LoVo (cell line): ENCODE measurements around the gene FOXI3.

Source experiments
- DNase-seq: peaks from one replicate; pipeline ENCODE4 v3.0.0-alpha.2; 2016; ENCODE audit warnings: low spot score

The FOXI3 gene

DNA sequence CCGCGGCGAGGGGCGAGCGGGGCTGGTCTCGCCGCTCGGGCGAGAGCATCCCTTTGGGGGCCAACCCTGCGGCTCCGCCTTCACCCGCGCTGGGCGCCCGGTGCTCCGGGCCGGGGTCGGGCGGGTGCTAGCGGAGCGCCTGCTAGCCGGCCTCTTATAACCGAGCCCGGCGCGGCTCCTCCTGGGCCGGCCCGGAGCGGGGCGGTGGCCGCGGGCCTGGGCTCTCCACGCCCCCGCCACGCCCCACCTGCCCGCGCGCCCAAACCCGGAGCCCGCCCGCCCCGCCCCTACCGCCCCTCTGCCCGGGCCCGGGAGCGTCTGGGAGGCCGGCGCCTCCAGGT, at the start of gene FOXI3:
Gene FOXI3 (minus strand): TSS at position 129 of the 341 bp plus-strand sequence. CDS start 158 bp downstream, outside the sequence.
- DNase-seq, result no peak

DNA sequence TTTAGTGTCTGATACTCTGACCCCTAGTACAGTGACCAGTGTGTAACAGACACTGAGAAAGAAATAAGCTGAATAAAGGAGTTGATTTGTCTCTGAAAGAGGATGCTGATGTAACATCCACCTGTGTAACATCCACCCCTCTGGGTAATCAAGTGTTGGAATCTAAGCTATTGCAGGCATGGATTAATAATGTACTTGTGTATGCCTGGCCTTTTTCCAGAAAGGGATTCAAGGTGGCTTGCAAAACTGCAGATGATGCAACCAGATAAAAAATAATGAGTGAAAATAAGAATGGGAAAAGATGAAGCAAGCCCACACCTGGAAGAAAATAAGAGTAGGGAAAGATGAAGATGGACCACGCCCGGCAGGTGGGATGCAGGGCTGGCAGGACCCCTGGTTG, 48.2 kb upstream of the FOXI3 start:
- peak; percentile 23 for DNase-seq

- no peak for DNase-seq
Measured at GRCh38 chr2:88499204-88499603, 46.7 kb upstream of the FOXI3 start.

DNA sequence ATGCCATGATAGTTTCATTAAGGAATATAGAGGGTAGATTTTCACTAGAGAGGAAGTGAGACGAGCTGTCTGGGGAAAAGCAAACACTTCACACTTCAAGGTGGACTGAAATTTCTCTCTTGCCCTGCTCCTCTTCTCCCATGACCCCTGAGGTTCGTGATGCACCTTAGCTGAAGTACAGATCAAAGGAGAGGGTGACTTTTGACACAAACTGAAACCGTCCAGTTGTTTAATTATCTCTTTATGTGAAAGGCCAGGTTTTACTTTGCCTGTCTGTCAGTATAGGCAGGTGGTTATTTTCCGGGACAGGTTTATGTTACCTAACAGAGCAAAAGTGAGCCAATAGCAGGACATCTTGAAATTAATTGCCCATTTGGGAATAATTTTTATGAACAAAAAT, 41.0 kb upstream of the FOXI3 start:
- DNase-seq, result no peak

DNA sequence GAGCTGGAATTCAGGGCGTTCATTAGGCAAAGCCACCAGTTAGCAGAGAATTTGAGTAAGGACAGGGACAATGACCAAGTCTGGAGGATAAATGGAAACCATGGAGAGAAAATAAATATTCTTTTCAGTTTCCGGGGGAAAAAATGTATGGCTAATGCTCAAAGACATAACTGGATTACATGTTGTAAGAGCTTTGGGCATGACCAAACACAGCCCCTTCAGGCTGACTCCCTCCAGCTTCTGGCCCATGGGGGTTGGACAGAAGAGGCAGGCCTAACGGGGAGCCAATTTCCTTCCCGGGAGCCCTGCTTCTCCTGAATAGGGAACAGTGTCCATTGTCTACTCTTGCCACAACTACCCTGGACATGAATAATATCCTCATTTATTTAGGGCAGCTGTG, 39.5 kb upstream of the FOXI3 start:
- DNase-seq, result no peak

GRCh38 chr2:88489181-88489580, 36.7 kb upstream of the FOXI3 start:
- DNase-seq, result no peak

GRCh38 chr2:88483200-88483599, 30.7 kb upstream of the FOXI3 start:
- no peak for DNase-seq

- peak; percentile 13 for DNase-seq
Measured at GRCh38 chr2:88481691-88482336, 29.3 kb upstream of the FOXI3 start.

- no peak for DNase-seq
Measured at GRCh38 chr2:88472811-88473210, 20.3 kb upstream of the FOXI3 start.

DNA sequence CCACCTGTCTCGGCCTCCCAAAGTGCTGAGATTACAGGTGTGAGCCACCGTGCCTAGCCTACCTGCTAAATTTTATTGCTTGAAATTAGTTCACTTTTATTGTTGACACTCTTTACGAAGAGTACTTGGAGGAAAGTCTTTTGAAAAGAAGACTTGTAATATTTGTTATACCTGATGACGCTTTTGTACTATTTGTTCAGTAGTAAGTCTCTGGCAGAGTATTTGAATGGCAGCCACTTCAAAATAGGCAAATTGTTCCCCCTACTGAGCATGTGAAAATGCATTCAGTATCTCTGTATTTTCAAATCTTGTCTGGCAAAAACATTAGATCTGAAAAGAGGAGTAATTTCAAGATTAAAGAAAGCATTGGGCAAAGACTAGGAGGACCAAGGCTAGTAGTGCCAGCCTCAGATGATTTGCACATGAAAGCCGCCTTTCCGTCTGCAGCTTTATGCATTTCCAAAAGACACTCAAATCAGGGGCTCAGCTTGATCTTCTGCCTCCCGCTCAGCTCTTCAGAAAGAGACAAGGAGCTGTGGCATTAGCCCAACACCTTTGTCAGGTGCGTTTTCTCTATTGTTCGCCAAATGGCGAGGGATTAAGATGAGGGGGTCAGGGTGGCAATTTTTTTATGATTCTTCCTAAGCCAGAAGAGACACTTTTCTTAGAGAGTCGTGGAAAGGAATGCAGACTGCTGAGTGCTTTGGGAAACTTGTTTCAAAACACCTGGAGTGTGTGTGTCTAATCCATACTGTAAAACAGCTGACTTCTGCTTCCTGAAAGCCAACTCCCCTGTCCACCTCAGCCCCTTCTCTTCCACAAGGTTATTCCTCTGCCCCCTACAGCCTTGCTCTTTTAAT, 18.8 kb upstream of the FOXI3 start:
- no peak for DNase-seq

DNA sequence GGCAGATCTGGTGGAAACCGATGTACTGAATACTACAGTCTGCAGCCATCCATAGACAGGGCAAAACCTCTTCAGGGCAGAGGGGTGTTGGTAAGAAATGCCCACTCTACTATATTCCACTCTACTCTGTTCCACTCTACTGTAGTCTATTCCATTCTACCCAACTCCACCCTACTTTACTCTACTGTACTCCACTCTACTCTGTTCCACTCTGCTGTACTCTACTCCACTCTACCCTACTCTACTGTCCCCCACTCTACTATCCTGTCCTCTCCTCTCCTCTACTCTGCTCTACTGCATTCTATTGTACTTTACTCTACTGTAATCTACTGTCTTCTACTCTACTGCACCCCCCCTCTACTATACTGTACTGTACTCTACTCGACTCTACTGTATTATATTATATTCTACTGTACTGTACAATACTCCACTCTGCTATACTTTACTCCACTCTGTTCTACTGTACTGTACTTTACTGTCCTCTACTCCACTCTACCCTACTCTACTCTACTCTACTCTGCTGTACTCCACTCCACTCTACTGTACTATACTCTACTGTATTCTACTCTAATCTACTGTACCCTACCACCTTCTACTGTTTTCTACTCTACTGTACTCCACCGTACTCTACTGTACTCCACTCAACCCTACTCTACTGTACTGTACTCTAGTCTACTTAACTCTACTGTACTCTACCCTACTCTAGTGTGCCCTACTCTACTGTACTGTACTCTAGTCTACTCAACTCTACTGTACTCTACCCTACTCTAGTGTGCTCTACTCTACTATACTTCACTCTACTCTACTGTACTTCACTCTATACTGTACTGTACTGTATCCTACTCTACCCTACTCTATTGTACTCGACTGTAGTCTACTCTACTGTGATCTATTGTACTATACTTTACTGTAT, 17.0 kb upstream of the FOXI3 start:
- DNase-seq, result no peak

- no peak for DNase-seq
Measured at GRCh38 chr2:88464153-88464552, 11.7 kb upstream of the FOXI3 start.

GRCh38 chr2:88458633-88459032, 6.1 kb upstream of the FOXI3 start:
- DNase-seq, result no peak

DNA sequence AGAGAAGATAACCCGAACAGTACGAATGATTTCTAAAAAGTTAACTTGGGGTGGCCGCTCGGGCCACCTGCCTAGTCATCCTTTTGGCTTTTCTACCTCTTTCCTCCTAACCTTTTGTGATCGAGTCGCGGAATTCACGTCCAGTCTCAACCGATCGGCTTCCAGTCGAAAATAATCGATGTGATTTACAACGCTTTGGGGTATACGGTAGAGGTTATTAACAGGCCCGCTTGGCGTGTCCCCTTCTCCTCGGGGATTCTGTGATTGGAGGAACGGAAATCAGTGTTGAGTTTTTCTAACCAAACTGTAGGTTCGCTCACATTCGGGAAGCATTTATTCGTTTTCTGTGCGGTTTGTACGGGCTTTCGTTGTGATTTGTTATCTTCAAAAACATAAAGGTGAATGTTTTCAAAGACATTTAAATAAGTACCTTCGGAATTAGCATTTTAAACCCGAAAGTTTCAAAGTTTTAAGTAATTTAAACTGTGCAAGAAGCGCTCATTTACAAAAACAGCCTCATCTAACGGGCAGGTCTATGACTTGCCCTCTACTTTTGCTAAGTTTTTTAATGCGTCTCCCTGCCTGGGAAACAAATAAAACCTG, 588 bp upstream of the FOXI3 start:
- DNase-seq, result no peak

DNA sequence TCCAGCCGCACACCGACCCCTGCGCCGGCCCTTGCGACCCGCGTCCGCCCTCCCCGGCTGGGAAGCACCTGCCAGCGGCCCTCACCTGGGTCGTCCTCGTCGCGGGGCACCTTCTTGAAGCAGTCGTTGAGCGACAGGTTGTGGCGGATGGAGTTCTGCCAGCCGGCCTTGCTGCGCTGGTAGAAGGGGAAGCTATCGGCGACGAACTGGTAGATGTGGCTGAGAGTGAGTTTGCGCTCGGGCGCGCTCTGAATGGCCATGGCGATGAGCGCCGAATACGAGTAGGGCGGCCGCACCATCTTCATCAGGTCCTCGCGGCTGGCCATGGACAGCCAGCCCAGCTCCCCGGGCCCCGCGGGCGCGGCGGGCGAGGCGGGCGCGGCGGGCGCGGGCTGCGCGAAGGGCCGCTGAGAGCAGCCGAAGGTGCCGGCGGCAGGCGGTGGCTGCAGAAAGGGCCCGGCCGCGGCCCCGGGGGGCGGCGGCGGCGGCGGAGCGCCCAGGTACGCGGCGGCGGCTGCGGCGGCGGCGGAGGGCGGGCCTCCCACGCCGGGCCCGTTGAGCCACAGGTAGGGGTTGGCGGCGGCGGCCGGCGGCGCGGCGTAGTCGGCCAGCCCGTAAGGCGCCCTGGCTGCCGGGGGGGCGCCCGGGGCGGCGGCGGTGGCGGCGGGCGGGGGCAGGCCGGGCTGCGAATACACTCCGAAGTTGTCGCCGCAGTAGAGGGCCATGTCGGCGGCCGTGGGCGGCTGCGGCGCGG, 505 bp downstream of the FOXI3 start:
- no peak for DNase-seq

- no peak for DNase-seq
Measured at GRCh38 chr2:88450925-88451810, 1.3 kb downstream of the FOXI3 start.

GRCh38 chr2:88450186-88450585, 2.3 kb downstream of the FOXI3 start:
- DNase-seq, result no peak

DNA sequence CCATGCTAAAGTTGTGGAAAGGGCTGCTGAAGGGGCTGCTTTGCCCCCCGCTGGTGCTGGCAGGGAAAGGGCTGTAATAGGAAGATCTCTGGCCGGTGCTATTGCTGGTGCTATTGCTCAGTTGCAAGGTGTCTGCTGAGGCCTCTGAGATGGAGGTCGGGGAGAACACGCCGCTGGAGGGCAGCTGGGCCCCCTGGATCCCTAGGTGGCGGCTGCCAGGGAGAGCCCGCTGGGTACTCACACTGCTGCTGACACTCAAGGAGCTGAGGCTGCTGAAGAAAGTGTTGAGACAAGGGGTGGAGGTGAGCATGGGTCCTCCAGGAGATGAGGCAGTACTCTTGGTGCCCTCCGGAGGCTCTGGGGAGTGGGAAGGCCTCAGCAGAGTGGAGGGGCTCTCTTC, 4.2 kb downstream of the FOXI3 start:
- no peak for DNase-seq

- no peak for DNase-seq
Measured at GRCh38 chr2:88443353-88443938, 9.0 kb downstream of the FOXI3 start.

DNA sequence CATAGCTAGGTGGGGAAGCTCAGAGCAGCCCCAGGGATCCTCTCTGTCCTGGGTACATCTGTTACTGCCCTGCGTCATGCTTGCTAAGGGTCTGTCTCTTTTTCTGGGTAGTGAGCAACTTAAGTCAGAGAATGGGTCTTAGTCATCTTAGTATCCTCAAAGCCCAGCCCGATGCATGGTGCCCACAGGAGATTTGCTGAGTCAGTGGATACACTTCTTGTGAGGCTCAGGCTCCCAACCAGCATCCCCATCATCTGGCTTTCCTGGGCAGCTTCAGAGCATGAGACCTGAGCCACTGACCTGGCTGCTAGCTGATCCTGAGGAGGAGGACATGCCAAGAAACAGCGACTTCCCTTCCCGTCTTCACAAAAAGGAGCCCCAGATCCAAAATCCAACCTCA, 10.0 kb downstream of the FOXI3 start:
- no peak for DNase-seq
